T-helper 9 cell (primary cell): Measurements from ENCODE around the gene STK32C.
"Not testable (repeated sequence)": the region's sequence is repeated elsewhere in the genome, so short reads cannot be mapped to it uniquely, and the experiment has no call there.

Source experiments
- DNase-seq: peaks from one replicate; pipeline ENCODE4 v3.0.0-alpha.2; 2020

Gene STK32C

DNA sequence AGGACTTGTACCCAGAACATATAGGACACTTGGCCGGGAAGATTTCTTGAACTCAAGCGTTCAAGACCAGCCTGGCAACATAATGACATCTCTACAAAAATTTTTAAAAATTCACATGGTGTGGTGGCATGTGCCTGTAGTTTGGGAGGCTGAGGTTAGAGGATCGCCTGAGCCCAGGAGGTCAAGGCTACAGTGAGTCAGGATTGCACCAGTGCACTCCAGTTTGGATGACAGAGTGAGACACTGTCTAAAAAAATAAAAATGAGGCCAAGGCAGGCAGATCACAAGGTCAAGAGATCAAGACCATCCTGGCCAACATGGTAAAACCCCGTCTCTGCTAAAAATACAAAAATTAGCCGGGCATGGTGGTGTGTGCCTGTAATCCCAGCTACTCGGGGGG lies 9.7 kb upstream of the STK32C start:
- DNase-seq: not testable (repeated sequence)

GRCh38 chr10:132316133-132316532 lies 8.4 kb upstream of the STK32C start:
- no peak for DNase-seq

DNA sequence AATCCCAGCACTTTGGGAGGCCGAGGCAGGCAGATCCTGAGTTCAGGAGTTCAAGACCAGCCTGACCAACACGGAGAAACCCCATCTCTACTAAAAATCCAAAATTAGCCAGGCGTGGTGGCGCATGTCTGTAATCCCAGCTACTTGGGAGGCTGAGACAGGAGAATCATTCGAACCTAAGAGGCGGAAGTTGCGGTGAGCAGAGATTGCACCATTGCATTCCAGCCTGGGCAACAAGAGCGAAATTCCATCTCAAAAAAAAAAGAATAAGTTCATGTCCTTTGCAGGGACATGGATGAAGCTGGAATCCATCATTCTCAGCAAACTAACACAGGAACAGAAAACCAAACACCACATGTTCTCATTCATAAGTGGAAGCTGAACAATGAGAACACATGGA lies 7.1 kb upstream of the STK32C start:
- DNase-seq: not testable (repeated sequence)

- no peak for DNase-seq
These were observed 6.6 kb upstream of the STK32C start for GRCh38 chr10:132314336-132314735.

DNA sequence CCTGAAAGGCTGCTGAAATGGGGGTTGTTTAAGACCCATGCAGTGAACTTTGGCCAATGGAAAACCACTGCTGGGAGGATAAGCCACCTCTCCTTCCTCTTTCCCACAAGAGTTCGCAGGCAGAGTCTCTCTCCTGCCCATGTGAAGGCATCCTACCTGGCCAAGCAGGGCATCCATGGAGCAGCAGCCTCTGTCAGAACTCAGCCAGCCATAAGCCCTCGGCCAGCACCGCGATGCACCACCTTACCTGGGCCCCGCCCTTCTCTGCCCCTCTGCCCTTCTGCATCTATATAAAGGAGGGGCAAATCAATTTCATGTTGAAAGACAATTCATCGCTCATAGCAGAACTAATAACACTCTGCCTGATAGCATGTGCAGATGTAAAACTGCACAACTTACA lies 6.1 kb upstream of the STK32C start:
- no peak for DNase-seq

- DNase-seq: no peak
These were observed 5.6 kb upstream of the STK32C start for GRCh38 chr10:132313305-132313704.

DNA sequence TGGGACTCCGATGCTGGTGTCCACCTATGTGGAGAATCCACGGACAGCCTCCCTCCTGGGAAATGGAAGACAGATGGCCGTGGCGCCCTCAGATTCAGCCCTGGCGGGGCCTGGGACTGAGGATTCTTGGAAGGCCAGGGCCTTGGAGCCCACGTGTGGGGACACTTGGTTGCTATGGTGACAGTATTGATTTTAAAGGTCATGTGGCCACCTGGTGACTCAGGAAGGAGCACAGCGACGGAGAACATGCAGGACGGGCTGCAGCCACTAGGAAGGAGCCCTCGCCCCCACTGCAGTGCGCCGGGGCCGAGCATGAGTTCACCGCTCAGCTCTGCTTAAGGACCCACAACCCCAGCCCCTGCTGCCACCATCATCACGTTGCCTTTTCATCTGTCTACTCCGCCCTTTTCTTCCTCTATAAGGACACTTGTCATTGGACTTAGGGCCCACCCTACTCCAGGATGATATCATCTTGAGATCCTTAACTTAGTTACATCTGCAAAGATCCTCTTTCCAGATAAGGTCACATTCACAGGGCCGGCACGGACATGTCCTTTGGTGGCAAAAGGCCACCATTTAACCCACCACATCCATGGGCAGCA lies 3.7 kb upstream of the STK32C start:
- DNase-seq: no peak

DNA sequence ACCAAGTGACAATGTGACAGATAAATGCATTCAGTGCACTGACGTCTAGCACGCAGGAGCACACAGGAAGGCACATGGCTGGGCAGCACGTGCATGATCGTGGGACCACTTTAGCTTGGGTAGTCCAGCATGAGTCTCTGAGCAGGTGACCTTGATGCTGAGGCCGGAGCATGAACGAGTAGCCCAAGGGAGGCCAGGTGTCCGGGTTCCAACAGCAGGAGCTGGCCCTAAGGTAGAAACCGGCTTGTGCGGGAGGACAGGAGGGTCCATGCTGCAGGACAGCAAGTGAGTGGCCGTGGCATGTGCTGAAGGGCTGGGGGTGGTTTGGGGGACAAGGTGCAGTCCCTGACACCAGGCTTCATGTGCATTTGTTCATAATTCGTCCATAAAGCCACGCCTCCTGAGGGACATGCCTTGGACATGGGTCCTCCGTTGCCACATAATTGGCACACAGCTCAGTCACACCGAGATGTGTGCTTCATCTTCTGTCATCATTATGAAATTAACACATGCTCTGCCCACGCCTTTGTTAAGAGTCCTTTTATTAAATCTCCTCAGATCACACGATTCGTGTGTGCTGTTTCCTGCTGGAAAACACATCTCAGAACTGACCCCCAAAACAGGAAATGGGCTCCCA lies 3.1 kb upstream of the STK32C start:
- DNase-seq: no peak

DNA sequence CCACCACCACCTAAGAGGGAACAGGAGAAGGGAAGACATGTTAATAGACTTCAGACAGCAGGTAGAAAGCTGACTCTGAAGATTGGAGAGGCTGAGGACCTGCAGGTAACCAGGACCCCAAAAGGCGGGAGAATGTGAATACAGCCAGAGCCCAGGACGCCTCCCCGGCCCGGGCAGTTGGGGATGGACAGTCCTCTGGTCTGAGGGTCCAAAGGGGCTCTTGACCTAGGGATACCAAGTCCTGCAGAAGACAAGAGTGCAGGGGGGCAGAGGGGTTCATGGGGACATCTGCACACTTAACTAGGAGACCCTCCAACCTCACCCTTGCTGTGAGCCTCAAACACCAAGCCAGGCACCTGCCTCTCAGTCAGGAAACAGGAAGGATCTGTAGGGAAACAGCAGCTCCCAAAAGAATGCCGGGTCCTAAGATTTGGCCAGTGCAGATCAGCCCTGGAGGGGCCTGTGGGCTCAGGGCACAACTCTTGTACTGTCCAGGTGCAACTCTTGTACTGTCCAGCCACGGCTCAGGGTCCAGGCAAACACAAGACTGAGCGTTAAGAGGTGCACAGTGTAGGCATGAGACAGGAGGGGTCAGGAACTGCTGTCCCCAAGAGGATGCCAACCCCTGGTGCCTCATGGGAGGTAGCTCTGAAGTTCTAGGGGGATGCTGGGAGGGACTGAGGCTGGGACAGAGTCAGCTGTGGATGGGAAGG lies 2.3 kb upstream of the STK32C start:
- DNase-seq: no peak

DNA sequence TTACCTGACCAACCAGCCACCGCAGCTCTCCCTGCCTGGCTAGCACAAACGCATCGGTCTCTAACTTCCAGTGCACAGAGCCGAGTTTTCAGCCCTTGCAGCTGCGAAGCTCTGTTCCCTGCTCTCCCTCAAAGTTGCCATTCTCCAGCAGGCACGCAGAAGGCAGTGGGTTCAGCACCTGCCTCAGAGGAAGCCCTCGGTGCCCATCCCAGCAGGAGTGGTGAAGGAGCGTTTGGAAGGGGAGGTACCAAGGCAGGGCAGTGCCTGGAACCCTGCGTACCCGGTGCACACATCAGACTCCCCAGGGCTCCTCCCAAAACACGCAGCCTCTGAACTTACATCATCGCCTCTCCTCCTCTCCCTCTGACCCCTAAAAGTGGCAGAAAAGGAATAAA lies 1.7 kb upstream of the STK32C start:
- DNase-seq: no peak

- DNase-seq: no peak
These were observed 1.1 kb upstream of the STK32C start for GRCh38 chr10:132308587-132309470.

- peak; percentile 29 for DNase-seq
These were observed 642 bp downstream of the STK32C start for GRCh38 chr10:132306864-132307751.

GRCh38 chr10:132306343-132306685 lies 1.4 kb downstream of the STK32C start:
- DNase-seq: no peak

DNA sequence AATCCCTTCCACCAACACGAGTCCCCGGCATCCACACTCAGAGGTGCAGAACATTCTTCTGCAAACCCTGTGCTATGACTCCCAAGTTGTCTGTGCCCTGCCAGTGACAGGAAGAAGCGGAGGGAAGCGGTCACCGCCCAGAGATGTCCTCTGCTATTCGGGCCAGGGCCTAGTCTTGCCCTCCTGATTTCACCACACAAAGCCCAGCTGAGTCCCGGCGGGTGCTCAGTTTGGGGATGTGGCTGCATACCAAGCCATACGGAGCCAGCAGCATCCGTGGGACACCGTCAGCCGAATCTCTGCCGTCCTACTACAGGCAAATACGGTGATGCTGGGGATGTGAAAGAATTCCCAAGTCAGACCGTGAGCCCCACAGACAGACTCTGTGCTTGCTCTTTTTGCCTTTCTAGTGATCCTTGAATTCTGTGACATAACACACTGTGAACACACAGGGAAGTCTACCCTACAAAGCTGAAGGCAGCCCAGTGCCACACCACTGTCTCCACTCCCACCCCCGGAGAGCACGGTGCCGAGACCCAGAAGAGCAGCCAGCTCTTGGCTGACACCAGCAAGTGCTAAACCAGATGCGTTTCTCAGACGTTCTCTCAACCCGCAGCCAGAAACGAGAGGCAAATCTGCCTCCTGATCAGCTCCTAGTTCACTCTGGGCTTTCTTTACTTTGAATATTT lies 2.0 kb downstream of the STK32C start:
- DNase-seq: no peak

DNA sequence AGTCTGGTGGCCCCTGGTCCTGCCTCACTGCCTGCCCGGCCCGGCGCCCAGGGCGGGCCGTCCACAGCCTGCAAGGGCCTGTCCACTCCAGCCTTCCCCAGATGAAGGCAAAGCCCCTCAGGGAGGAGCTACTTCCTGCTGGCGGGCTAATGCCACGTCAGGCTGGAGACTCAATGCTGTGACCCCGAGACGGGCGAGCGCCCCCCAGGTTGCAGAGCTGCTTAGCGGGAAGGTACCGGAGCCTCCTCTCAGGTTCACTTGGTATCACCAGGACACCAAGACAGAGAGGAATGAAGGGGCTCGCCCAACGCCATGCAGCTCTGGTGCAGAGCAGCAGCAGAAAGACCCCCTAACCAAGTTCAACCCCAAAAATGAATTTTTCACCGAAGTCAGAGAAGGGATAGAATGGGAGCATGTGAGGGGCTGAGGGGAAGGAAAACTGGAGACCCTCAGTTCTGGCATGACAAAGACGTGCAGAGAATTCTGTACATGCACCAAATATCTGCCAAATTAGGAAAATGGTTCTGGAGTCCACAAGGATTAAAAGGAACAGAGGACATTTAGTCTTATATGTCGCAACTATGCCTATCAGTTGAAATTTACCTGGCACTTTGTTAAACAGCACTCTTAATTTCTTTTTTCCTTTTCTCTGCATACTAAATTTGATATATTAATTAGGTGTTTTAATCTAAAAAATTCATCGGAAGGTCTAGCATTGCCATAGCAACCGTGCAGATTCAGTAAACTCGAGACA lies 2.8 kb downstream of the STK32C start:
- no peak for DNase-seq

- DNase-seq: no peak
These were observed 4.2 kb downstream of the STK32C start for GRCh38 chr10:132303361-132304115.

DNA sequence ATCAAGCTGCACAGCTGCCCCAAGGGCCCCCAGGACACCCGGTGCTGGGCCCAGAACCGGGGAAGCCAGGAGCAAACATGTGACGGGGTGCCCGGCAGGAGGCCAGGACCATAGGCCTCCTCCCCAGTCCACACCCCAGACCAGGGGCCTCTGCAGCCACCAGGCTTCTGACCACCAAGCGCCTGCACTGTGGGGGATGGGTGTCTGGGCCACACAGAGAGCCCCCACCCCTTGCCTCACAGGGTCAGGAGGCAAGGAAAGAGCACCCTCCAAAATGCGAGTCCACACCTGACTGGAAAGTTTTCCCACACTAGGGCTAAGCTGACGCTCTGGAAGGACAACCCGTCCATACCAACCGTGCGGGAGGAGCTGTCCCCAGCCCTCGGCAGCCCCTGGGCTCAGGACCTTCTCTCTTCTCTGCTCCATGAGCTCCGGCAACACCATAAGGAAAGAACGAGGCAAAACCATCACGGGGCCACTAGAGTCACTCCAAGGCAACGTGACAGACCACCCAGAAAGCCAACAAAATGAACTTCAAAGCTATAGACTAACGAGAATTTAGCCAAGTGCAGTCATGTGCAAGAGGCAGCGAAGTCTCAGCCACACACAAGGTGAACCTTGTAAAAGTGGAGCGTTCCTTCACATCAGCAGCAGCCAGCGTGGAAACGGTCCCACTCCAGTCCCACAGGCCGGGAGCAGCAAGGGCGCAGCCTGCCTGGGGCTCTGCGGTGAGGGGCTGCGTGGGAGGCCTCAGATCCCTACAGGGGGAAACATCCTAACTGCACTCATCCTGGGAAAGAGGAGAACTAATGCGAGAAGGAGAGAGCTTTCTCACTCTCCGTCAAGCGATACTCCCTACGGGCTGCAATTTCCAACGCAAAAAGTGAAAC lies 5.1 kb downstream of the STK32C start:
- no peak for DNase-seq

GRCh38 chr10:132301371-132302330 lies 6.1 kb downstream of the STK32C start:
- DNase-seq: no peak
